Neural progenitor cell (in vitro differentiated cells): ENCODE measurements around the gene OTUD3. TPM values are rescaled to one million over a fixed set of nuclear protein-coding genes. Genes with fewer than 3 reads are reported as not detected.
"Not testable (repeated sequence)": the region's sequence is repeated elsewhere in the genome, so short reads cannot be mapped to it uniquely, and the experiment has no call there.

Experiments
- DNase-seq: peaks from one replicate; pipeline ENCODE4 v3.0.0-alpha.2; 2016; ENCODE audit warnings: low spot score
- H2AFZ ChIP-seq: fragments of 200-600 bp; sonication (generic); replicated peaks from 2 replicates; pipeline ENCODE4 v1.6.1; 2016; ENCODE audit warnings: antibody characterized with exemption
- H3F3A ChIP-seq: fragments of 200-600 bp; sonication (generic); 2 replicates; pipeline ENCODE4 v1.6.1; 2016; ENCODE audit warnings: antibody characterized with exemption, low read depth
- H3K27ac ChIP-seq: fragments of 200-600 bp; sonication (generic); 2 replicates; pipeline ENCODE4 v1.5.1; 2016; ENCODE audit warnings: mild to moderate bottlenecking
- H3K27me3 ChIP-seq: fragments of 200-600 bp; sonication (generic); 2 replicates; pipeline ENCODE4 v1.6.1; 2016; ENCODE audit warnings: mild to moderate bottlenecking, moderate library complexity
- H3K36me3 ChIP-seq: fragments of 200-600 bp; sonication (generic); 2 replicates; pipeline ENCODE4 v1.5.1; 2016
- H3K4me1 ChIP-seq: fragments of 200-600 bp; sonication (generic); 2 replicates; pipeline ENCODE4 v1.6.1; 2016; ENCODE audit warnings: mixed run types
- H3K4me2 ChIP-seq: fragments of 200-600 bp; sonication (generic); 2 replicates; pipeline ENCODE4 v1.6.1; 2016
- H3K4me3 ChIP-seq: fragments of 200-600 bp; sonication (generic); 2 replicates; pipeline ENCODE4 v1.5.1; 2016
- H3K79me2 ChIP-seq: fragments of 200-600 bp; sonication (generic); 2 replicates; pipeline ENCODE4 v1.6.1; 2016; ENCODE audit warnings: low read depth
- H3K9ac ChIP-seq: fragments of 200-600 bp; sonication (generic); 2 replicates; pipeline ENCODE4 v1.6.1; 2016
- H3K9me3 ChIP-seq: fragments of 200-600 bp; sonication (generic); 2 replicates; pipeline ENCODE4 v1.5.1; 2016; ENCODE audit warnings: low read depth
- H4K20me1 ChIP-seq: fragments of 200-600 bp; sonication (generic); 2 replicates; pipeline ENCODE4 v1.6.1; 2016; ENCODE audit warnings: low read depth
- H3K27ac Mint-ChIP-seq: 3 replicates; pipeline ENCODE4 v1.8.0; 2021; ENCODE audit warnings: mixed read lengths
- H3K27me3 Mint-ChIP-seq: 2 replicates; pipeline ENCODE4 v1.8.0; 2022; ENCODE audit warnings: low read depth, mild to moderate bottlenecking, inconsistent platforms, moderate library complexity, mixed read lengths; ENCODE audit not compliant: insufficient read depth
- H3K36me3 Mint-ChIP-seq: 3 replicates; pipeline ENCODE4 v1.8.0; 2021; ENCODE audit warnings: mixed read lengths
- H3K4me1 Mint-ChIP-seq: 3 replicates; pipeline ENCODE4 v1.8.0; 2021; ENCODE audit warnings: mixed read lengths
- H3K4me3 Mint-ChIP-seq: 3 replicates; pipeline ENCODE4 v1.8.0; 2021; ENCODE audit warnings: mild to moderate bottlenecking, moderate library complexity, mixed read lengths
- H3K9me3 Mint-ChIP-seq: 3 replicates; pipeline ENCODE4 v1.8.0; 2020; ENCODE audit warnings: mixed read lengths
- EZH2 ChIP-seq: fragments of 200-600 bp; sonication (generic); IDR thresholded peaks from 2 replicates; pipeline ENCODE4 v1.6.1; 2017; ENCODE audit warnings: antibody characterized with exemption, mild to moderate bottlenecking, moderate library complexity
- EZH2phosphoT487 ChIP-seq: fragments of 200-600 bp; sonication (generic); IDR thresholded peaks from 2 replicates; pipeline ENCODE4 v1.6.1; 2017; ENCODE audit warnings: antibody characterized with exemption
- total RNA-seq: library from RNA; depleted of rRNA; stranded (reverse); fragments of >200 nt; gene quantifications from 2 replicates; pipeline ENCODE4 v1.2.3, GENCODE V29; 2015; ENCODE audit warnings: low replicate concordance
- TF ChIP-seq, protein P1 (sequence below): fragments of 200-600 bp; sonication (generic); IDR thresholded peaks from 2 replicates; pipeline ENCODE4 v1.5.1; 2017; ENCODE audit warnings: antibody characterized with exemption, mild to moderate bottlenecking

The OTUD3 gene
- total RNA-seq, 1 donor from 2014 or later, result 28.6 TPM

DNA sequence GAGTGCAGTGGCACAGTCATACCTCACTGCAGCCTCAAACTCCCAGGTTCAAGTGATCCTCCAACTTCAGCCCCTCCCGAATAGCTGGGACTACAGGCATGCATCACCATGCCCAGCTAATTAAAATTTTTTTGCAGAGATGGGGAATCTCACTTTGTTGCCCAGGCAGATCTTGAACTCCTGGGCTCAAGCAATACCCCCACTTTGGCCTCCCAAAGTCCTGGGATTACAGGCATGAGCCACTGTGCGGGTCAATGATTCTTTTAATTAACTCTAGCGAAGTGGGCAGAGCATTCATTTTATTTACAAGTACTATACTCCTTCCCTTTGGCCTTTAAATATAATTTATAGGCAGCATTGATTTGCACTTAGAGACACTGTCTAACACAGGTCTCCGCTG, 2.5 kb upstream of the OTUD3 start:
- Mint-ChIP-seq H3K4me3 (no peak overlapping the region), H3K27me3 (peaks cover 3% of the 10 kb centered on the region), H3K36me3 (no peaks in the 10 kb centered on the region), H3K4me1 (peaks cover 26% of the 10 kb centered on the region), H3K9me3 (no peaks in the 10 kb centered on the region), H3K27ac (no peak overlapping the region)
- H3F3A ChIP-seq, result peaks cover 5% of the 10 kb centered on the region
- no peaks in the 10 kb centered on the region for H3K27me3 ChIP-seq
- H3K27ac ChIP-seq, result no peak overlapping the region
- no peak for DNase-seq
- no peak overlapping the region for H2AFZ ChIP-seq
- no peaks in the 10 kb centered on the region for H3K36me3 ChIP-seq
- H3K4me1 ChIP-seq, result peaks cover 7% of the 10 kb centered on the region
- H3K79me2 ChIP-seq, result peaks cover 23% of the 10 kb centered on the region
- H3K4me3 ChIP-seq, result no peak overlapping the region
- no peak overlapping the region for H3K4me2 ChIP-seq
- H3K9me3 ChIP-seq, result no peaks in the 10 kb centered on the region
- peaks cover 19% of the 10 kb centered on the region for H4K20me1 ChIP-seq
- TF ChIP-seq EZH2phosphoT487, result no peak
- TF ChIP-seq, protein P1, sequence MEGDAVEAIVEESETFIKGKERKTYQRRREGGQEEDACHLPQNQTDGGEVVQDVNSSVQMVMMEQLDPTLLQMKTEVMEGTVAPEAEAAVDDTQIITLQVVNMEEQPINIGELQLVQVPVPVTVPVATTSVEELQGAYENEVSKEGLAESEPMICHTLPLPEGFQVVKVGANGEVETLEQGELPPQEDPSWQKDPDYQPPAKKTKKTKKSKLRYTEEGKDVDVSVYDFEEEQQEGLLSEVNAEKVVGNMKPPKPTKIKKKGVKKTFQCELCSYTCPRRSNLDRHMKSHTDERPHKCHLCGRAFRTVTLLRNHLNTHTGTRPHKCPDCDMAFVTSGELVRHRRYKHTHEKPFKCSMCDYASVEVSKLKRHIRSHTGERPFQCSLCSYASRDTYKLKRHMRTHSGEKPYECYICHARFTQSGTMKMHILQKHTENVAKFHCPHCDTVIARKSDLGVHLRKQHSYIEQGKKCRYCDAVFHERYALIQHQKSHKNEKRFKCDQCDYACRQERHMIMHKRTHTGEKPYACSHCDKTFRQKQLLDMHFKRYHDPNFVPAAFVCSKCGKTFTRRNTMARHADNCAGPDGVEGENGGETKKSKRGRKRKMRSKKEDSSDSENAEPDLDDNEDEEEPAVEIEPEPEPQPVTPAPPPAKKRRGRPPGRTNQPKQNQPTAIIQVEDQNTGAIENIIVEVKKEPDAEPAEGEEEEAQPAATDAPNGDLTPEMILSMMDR, result no peak
- no peak for TF ChIP-seq EZH2
- no peak overlapping the region for H3K9ac ChIP-seq

DNA sequence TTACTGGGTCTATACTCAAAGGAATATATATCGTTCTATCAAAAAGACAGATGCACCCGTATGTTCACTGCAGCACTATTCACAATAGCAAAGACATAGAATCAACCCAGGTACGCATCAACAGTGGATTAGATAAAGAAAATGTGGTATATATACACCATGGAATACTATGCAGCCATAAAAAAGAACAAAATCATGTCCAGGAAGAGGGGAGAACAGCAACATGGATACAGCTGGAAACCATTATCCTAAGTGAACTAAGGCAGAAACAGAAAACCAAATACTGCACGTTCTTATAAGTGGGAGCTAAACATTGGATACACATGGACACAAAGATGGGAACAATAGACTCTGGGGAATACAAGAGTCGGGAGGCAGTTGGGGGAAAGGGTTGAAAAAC, 1.4 kb upstream of the OTUD3 start:
- Histone ChIP-seq H3K79me2 (peaks cover 34% of the 10 kb centered on the region), H4K20me1 (peaks cover 31% of the 10 kb centered on the region)
- H3F3A ChIP-seq, H3K27me3 Mint-ChIP-seq, H3K9ac ChIP-seq, H3K4me1 ChIP-seq, H3K27ac ChIP-seq, H3K27ac Mint-ChIP-seq, H3K4me3 ChIP-seq, H3K27me3 ChIP-seq, DNase-seq, H3K36me3 Mint-ChIP-seq, H3K36me3 ChIP-seq, H3K9me3 Mint-ChIP-seq, H3K9me3 ChIP-seq, H3K4me2 ChIP-seq, H2AFZ ChIP-seq: not testable (repeated sequence)
- Mint-ChIP-seq H3K4me3 (peak overlapping the region; percentile 1), H3K4me1 (peaks cover 26% of the 10 kb centered on the region)

DNA sequence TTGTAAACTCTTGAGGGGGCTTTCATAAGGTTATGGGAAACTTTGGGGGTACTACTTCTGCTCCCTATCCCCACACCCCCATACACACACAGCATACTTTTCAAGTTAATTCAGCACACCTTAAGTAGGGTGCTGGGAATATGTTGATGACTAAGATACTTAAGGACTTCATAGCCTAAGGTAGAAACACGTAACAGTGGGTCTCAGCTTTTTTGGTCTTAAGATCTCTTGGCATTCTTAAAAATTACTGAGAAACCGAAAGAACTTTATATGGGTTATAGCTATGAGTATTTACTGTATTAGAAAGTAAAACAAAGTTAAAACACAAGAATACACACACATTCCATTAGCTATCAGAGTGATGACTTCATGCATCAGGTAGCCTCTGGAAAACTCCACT, 2.1 kb downstream of the OTUD3 start:
- H3K79me2 ChIP-seq, result peaks cover 69% of the 10 kb centered on the region
- H3K27me3 ChIP-seq, result no peaks in the 10 kb centered on the region
- H3F3A ChIP-seq, result peaks cover 5% of the 10 kb centered on the region
- peak overlapping the region; percentile 92 for H3K4me2 ChIP-seq
- H3K9me3 ChIP-seq, result no peaks in the 10 kb centered on the region
- peaks cover 2% of the 10 kb centered on the region for H3K36me3 Mint-ChIP-seq
- no peak overlapping the region for H3K27ac Mint-ChIP-seq
- TF ChIP-seq EZH2, result no peak
- no peak for TF ChIP-seq EZH2phosphoT487
- TF ChIP-seq, protein P1, result no peak
- H3K4me1 Mint-ChIP-seq, result peaks cover 22% of the 10 kb centered on the region
- H3K27ac ChIP-seq, result no peak overlapping the region
- H3K36me3 ChIP-seq, result no peaks in the 10 kb centered on the region
- H3K9me3 Mint-ChIP-seq, result no peaks in the 10 kb centered on the region
- H2AFZ ChIP-seq, result no peak overlapping the region
- H3K4me3 ChIP-seq, result no peak overlapping the region
- no peaks in the 10 kb centered on the region for H3K27me3 Mint-ChIP-seq
- no peak overlapping the region for H3K9ac ChIP-seq
- peaks cover 59% of the 10 kb centered on the region for H4K20me1 ChIP-seq
- peaks cover 7% of the 10 kb centered on the region for H3K4me1 ChIP-seq
- DNase-seq, result no peak
- H3K4me3 Mint-ChIP-seq, result peak overlapping the region; percentile 91

DNA sequence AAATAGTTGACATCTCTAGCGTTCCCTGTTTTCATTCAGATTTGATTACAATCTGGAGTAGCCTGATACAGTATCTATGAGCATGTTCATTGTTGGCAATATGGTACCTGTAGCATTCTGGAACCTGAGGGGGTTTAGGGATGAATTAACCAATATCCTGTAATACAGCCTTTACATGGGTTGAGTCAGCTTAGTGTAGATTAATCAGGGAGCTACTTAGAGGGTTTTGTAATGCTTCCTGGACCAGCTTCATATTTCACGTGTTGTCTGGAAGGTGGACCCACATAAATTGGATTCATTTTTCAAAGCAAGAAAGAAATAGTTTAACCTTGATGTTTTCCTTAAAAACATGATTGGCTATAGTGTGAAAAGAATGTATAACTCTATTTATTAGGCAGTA, 3.6 kb downstream of the OTUD3 start:
- no peak overlapping the region for H3K4me3 ChIP-seq
- H3F3A ChIP-seq, result peaks cover 5% of the 10 kb centered on the region
- no peak overlapping the region for H3K9ac ChIP-seq
- no peak overlapping the region for H3K27ac Mint-ChIP-seq
- peaks cover 7% of the 10 kb centered on the region for H3K4me1 ChIP-seq
- no peak overlapping the region for H3K4me2 ChIP-seq
- no peak overlapping the region for H3K4me3 Mint-ChIP-seq
- peaks cover 8% of the 10 kb centered on the region for H3K36me3 Mint-ChIP-seq
- H4K20me1 ChIP-seq, result peaks cover 74% of the 10 kb centered on the region
- no peak for TF ChIP-seq EZH2
- TF ChIP-seq EZH2phosphoT487, result no peak
- TF ChIP-seq, protein P1, result no peak
- peaks cover 84% of the 10 kb centered on the region for H3K79me2 ChIP-seq
- H3K9me3 Mint-ChIP-seq, result no peaks in the 10 kb centered on the region
- no peaks in the 10 kb centered on the region for H3K36me3 ChIP-seq
- no peaks in the 10 kb centered on the region for H3K9me3 ChIP-seq
- no peaks in the 10 kb centered on the region for H3K27me3 ChIP-seq
- H3K27ac ChIP-seq, result no peak overlapping the region
- no peak for DNase-seq
- H2AFZ ChIP-seq, result no peak overlapping the region
- H3K4me1 Mint-ChIP-seq, result peaks cover 22% of the 10 kb centered on the region
- no peaks in the 10 kb centered on the region for H3K27me3 Mint-ChIP-seq
